Fibroblast of peridontal ligament (primary cell): ENCODE data around the gene LCN2.
"Not testable (repeated sequence)": the region's sequence is repeated elsewhere in the genome, so short reads cannot be mapped to it uniquely, and the experiment has no call there.

Source experiments
- DNase-seq: peaks from one replicate; pipeline ENCODE4 v3.0.0-alpha.2; 2010; ENCODE audit errors: extremely low read depth

The LCN2 gene

GRCh38 chr9:128149001-128149701 is at the start of gene LCN2:
Gene LCN2 (plus strand): TSS chr9:128149453. CDS start chr9:128149526, 73 bp downstream.
- no peak for DNase-seq

GRCh38 chr9:128099932-128100491 is 49.2 kb upstream of the LCN2 start:
- no peak for DNase-seq

GRCh38 chr9:128100581-128100980 is 48.7 kb upstream of the LCN2 start:
- DNase-seq: no peak

- DNase-seq: no peak
These were observed 48.0 kb upstream of the LCN2 start for GRCh38 chr9:128101231-128101661.

GRCh38 chr9:128101690-128102089 is 47.6 kb upstream of the LCN2 start:
- DNase-seq: no peak

- DNase-seq: no peak
These were observed 47.1 kb upstream of the LCN2 start for GRCh38 chr9:128102196-128102595.

- no peak for DNase-seq
These were observed 46.2 kb upstream of the LCN2 start for GRCh38 chr9:128102861-128103588.

GRCh38 chr9:128103589-128103962 is 45.7 kb upstream of the LCN2 start:
- no peak for DNase-seq

- peak; percentile 30 for DNase-seq
These were observed 45.1 kb upstream of the LCN2 start for GRCh38 chr9:128104171-128104618.

- DNase-seq: no peak
These were observed 43.6 kb upstream of the LCN2 start for GRCh38 chr9:128105538-128106175.

- no peak for DNase-seq
These were observed 42.9 kb upstream of the LCN2 start for GRCh38 chr9:128106181-128106939.

GRCh38 chr9:128106940-128107467 is 42.2 kb upstream of the LCN2 start:
- no peak for DNase-seq

- DNase-seq: no peak
These were observed 41.6 kb upstream of the LCN2 start for GRCh38 chr9:128107468-128108268.

- DNase-seq: no peak
These were observed 40.8 kb upstream of the LCN2 start for GRCh38 chr9:128108269-128109049.

GRCh38 chr9:128109050-128109709 is 40.1 kb upstream of the LCN2 start:
- no peak for DNase-seq

GRCh38 chr9:128111726-128112125 is 37.5 kb upstream of the LCN2 start:
- not testable (repeated sequence) for DNase-seq

GRCh38 chr9:128113526-128114325 is 35.5 kb upstream of the LCN2 start:
- no peak for DNase-seq
